Adipocyte (in vitro differentiated cells): Measurements from ENCODE around the gene FREM2.
A peak's percentile ranks its signal among the peaks of the same experiment; 100 is the strongest.

Source experiments
- DNase-seq: peaks from one replicate; pipeline ENCODE4 v3.0.0-alpha.2; 2015; ENCODE audit warnings: low read depth
- H3K27me3 ChIP-seq: replicated peaks from 2 replicates; pipeline ENCODE4 v1.7.0; 2013; ENCODE audit warnings: mild to moderate bottlenecking, low read length, moderate library complexity; ENCODE audit not compliant: control insufficient read depth, insufficient read depth
- H3K36me3 ChIP-seq: 2 replicates; pipeline ENCODE4 v1.7.0; 2013; ENCODE audit warnings: low read length, mild to moderate bottlenecking, moderate library complexity; ENCODE audit not compliant: control insufficient read depth, insufficient read depth, severe bottlenecking
- H3K4me1 ChIP-seq: 2 replicates; pipeline ENCODE4 v1.7.0; 2013; ENCODE audit warnings: mild to moderate bottlenecking, low read length, moderate library complexity; ENCODE audit not compliant: control insufficient read depth, insufficient read depth
- H3K4me3 ChIP-seq: 2 replicates; pipeline ENCODE4 v1.7.0; 2013; ENCODE audit warnings: mild to moderate bottlenecking, low read length, moderate library complexity
- H3K9ac ChIP-seq: 2 replicates; pipeline ENCODE4 v1.7.0; 2013; ENCODE audit warnings: mild to moderate bottlenecking, low read length, moderate library complexity
- H3K9me3 ChIP-seq: 2 replicates; pipeline ENCODE4 v1.7.0; 2013; ENCODE audit warnings: mild to moderate bottlenecking, low read length, moderate library complexity; ENCODE audit not compliant: control insufficient read depth

FREM2 gene

DNA sequence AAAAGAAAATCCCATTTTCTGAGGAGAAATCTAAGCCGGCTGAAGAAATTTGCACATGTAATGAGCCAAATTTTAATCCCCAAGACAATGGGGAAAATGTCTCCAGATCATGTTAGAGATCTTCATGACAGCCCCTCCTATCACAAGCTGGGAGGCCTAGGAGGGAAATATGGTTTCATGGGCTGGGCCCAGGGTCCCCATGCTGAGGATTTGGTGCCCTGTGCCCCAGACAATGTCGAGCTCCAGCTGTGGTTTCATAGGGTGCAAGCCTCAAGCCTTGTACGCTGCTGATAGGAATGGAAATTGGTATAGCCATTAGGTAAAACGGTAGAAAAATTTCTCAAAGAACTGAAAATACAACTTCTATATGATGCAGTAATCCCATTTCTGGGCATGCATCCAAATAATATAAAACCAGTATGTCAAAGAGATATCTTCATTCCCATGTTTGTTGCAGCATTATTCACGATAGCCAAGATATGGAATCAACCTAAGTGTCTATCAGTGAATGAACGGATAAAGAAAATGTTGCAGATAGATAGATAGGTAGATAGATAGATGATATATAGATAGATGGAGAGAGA, 19.3 kb upstream of the FREM2 start:
- no peaks in the 10 kb centered on the region for H3K36me3 ChIP-seq
- H3K4me3 ChIP-seq = no peak overlapping the region
- no peak overlapping the region for H3K9ac ChIP-seq
- peaks cover 6% of the 10 kb centered on the region for H3K27me3 ChIP-seq
- H3K4me1 ChIP-seq = peaks cover 14% of the 10 kb centered on the region
- no peak for DNase-seq
- H3K9me3 ChIP-seq = no peaks in the 10 kb centered on the region

- H3K36me3 ChIP-seq = no peaks in the 10 kb centered on the region
- H3K4me3 ChIP-seq = no peak overlapping the region
- no peaks in the 10 kb centered on the region for H3K9me3 ChIP-seq
- H3K4me1 ChIP-seq = peaks cover 12% of the 10 kb centered on the region
- DNase-seq = no peak
- no peak overlapping the region for H3K9ac ChIP-seq
- peaks cover 6% of the 10 kb centered on the region for H3K27me3 ChIP-seq
Measured at GRCh38 chr13:38669234-38669964, 17.5 kb upstream of the FREM2 start.

DNA sequence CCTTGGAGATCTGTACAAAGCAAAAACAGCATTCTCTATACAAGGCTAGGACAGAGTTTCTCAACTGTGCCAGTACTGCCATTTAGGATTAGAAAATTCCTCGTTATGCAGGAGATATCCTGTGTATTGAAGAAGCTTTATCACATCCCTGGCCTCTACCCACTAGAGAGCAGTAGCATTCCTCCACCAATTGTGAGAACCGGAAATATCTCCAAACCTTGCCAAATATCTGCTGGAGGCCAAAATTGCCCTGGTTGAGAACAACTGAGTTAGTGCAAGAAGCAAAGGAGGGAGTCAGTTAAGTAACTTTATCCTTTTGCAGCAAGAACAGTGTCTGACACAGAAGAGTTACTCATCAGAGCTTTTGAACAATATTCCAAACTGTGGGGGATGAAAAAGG, 16.2 kb upstream of the FREM2 start:
- Histone ChIP-seq H3K4me3 (no peak overlapping the region), H3K4me1 (peaks cover 12% of the 10 kb centered on the region), H3K27me3 (peaks cover 6% of the 10 kb centered on the region), H3K36me3 (no peaks in the 10 kb centered on the region), H3K9me3 (no peaks in the 10 kb centered on the region), H3K9ac (no peak overlapping the region)
- no peak for DNase-seq

GRCh38 chr13:38671980-38672379, 14.9 kb upstream of the FREM2 start:
- H3K4me3 ChIP-seq = no peak overlapping the region
- H3K4me1 ChIP-seq = peaks cover 12% of the 10 kb centered on the region
- H3K36me3 ChIP-seq = no peaks in the 10 kb centered on the region
- DNase-seq = no peak
- no peaks in the 10 kb centered on the region for H3K27me3 ChIP-seq
- no peak overlapping the region for H3K9ac ChIP-seq
- H3K9me3 ChIP-seq = no peaks in the 10 kb centered on the region

- peaks cover 4% of the 10 kb centered on the region for H3K27me3 ChIP-seq
- no peak for DNase-seq
- H3K4me1 ChIP-seq = peaks cover 12% of the 10 kb centered on the region
- no peak overlapping the region for H3K9ac ChIP-seq
- H3K36me3 ChIP-seq = no peaks in the 10 kb centered on the region
- H3K4me3 ChIP-seq = no peak overlapping the region
- H3K9me3 ChIP-seq = no peaks in the 10 kb centered on the region
Measured at GRCh38 chr13:38674208-38674607, 12.7 kb upstream of the FREM2 start.

DNA sequence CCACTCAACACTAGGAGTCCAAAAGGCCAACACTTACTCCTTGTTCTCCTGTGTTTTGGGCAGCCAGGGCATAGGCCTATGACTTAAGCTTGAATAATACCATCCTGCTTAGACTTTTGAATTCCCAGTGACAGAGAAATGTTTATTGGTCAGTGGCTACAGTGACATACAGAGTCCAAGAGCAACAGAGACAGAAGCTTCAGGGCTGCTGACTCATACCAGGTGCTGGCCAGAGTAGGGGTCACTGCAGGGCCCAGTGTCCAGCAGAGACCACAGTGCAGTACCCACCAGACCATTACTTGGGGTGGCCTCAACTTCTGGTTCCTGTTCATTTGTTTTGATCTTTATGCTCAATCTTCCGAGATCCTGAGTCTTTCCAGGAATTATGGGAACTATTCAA, 6.0 kb upstream of the FREM2 start:
- no peak overlapping the region for H3K9ac ChIP-seq
- DNase-seq = no peak
- H3K9me3 ChIP-seq = no peaks in the 10 kb centered on the region
- H3K36me3 ChIP-seq = no peaks in the 10 kb centered on the region
- H3K4me1 ChIP-seq = peaks cover 15% of the 10 kb centered on the region
- H3K4me3 ChIP-seq = peak overlapping the region; percentile 22
- peaks cover 21% of the 10 kb centered on the region for H3K27me3 ChIP-seq

- DNase-seq = no peak
- Histone ChIP-seq H3K27me3 (peaks cover 55% of the 10 kb centered on the region), H3K9me3 (no peaks in the 10 kb centered on the region), H3K9ac (no peak overlapping the region), H3K36me3 (no peaks in the 10 kb centered on the region), H3K4me3 (no peak overlapping the region), H3K4me1 (peaks cover 30% of the 10 kb centered on the region)
Measured at GRCh38 chr13:38684714-38685113, 2.2 kb upstream of the FREM2 start.

DNA sequence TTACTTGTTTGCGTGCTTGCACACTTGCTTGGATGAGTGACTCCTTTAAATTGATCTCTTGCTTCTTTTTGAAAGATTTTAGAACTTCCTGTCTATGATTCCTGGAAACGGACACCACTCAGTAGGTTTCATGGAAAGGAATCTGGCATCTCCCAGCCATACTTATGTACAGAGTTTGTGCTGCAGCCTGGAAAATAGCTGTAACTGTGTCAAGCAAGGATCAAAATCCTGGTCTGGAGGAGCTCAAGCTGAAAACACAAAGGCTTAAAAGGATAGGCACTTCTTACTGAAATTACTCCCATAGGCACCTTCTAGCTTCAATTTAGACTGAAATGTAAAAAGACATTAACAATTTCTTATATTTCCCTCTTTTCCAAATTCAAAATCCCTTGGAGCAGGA, 1.4 kb upstream of the FREM2 start:
- Histone ChIP-seq H3K9me3 (no peaks in the 10 kb centered on the region), H3K4me1 (peaks cover 30% of the 10 kb centered on the region), H3K4me3 (no peak overlapping the region), H3K9ac (no peak overlapping the region), H3K27me3 (peaks cover 56% of the 10 kb centered on the region), H3K36me3 (no peaks in the 10 kb centered on the region)
- DNase-seq = no peak

GRCh38 chr13:38685974-38686576, 802 bp upstream of the FREM2 start:
- Histone ChIP-seq H3K9ac (no peak overlapping the region), H3K4me1 (peaks cover 25% of the 10 kb centered on the region), H3K9me3 (no peaks in the 10 kb centered on the region), H3K36me3 (no peaks in the 10 kb centered on the region), H3K27me3 (peaks cover 56% of the 10 kb centered on the region), H3K4me3 (peak overlapping the region; percentile 65)
- DNase-seq = peak; percentile 55

GRCh38 chr13:38687246-38688229, 661 bp downstream of the FREM2 start:
- peaks cover 61% of the 10 kb centered on the region for H3K27me3 ChIP-seq
- peak overlapping the region; percentile 65 for H3K4me3 ChIP-seq
- H3K9ac ChIP-seq = no peak overlapping the region
- H3K36me3 ChIP-seq = no peaks in the 10 kb centered on the region
- no peaks in the 10 kb centered on the region for H3K9me3 ChIP-seq
- peaks cover 16% of the 10 kb centered on the region for H3K4me1 ChIP-seq
- DNase-seq = no peak

DNA sequence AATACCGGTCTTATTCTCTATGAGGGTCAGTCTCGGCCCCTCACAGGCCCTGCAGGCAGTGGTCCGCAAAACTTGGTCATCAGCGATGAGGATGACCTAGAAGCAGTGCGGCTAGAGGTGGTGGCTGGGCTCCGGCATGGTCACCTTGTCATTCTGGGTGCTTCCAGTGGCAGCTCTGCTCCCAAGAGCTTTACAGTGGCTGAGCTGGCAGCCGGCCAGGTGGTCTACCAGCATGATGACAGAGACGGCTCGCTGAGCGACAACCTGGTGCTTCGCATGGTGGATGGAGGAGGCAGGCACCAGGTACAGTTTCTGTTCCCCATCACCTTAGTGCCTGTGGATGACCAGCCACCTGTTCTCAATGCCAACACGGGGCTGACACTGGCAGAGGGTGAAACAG, 1.8 kb downstream of the FREM2 start:
- Histone ChIP-seq H3K27me3 (peaks cover 64% of the 10 kb centered on the region), H3K36me3 (no peaks in the 10 kb centered on the region), H3K4me1 (peaks cover 16% of the 10 kb centered on the region), H3K9ac (no peak overlapping the region), H3K4me3 (no peak overlapping the region), H3K9me3 (no peaks in the 10 kb centered on the region)
- DNase-seq = no peak
